ENCODE measurements around the gene PRSS35. TPM values are rescaled to one million over a fixed set of nuclear protein-coding genes. Genes with fewer than 3 reads are reported as not detected.

Gene PRSS35
- total RNA-seq, 3 donors from 2014 or later = 0.14 TPM; not detected in 2

DNA sequence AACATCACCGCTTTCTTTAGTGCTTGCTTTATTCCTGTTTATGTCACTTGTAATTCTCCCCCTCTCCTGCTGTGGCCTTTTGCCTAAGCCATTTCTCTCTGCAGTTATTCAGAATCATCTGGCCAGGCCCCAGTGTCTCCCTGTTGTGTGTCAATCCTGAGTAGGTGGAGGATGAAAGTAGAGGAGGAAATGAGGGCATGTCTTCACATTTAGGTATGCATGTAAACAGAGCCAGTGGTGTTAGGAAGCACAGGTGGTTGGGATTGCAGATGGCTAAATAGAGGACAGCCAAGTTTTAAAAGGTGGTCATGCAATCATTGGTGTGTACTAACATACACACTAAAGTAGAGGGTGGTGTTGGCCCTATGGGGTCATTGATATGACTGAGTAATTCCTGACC, 5.2 kb downstream of the PRSS35 start:
- Histone ChIP-seq H3K4me3 (no peak overlapping the region), H3K36me3 (ENCODE audit: low read depth) (no peaks in the 10 kb centered on the region), H3K9me3 (no peaks in the 10 kb centered on the region), H3K4me1 (ENCODE audit: low read depth) (no peaks in the 10 kb centered on the region)
- no peak for DNase-seq
- intact Hi-C loops (cut with DNase I, micrococcal nuclease) = loop anchor here in 1 of 2 donors (10.0 kb wide), 3 partner anchors 103 to 443 kb away; no protein-coding TSS in a partner anchor
- no peak for ATAC-seq
- TF ChIP-seq, protein P1, sequence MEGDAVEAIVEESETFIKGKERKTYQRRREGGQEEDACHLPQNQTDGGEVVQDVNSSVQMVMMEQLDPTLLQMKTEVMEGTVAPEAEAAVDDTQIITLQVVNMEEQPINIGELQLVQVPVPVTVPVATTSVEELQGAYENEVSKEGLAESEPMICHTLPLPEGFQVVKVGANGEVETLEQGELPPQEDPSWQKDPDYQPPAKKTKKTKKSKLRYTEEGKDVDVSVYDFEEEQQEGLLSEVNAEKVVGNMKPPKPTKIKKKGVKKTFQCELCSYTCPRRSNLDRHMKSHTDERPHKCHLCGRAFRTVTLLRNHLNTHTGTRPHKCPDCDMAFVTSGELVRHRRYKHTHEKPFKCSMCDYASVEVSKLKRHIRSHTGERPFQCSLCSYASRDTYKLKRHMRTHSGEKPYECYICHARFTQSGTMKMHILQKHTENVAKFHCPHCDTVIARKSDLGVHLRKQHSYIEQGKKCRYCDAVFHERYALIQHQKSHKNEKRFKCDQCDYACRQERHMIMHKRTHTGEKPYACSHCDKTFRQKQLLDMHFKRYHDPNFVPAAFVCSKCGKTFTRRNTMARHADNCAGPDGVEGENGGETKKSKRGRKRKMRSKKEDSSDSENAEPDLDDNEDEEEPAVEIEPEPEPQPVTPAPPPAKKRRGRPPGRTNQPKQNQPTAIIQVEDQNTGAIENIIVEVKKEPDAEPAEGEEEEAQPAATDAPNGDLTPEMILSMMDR (IDR thresholded peaks at IDR 0.05) = no peak

DNA sequence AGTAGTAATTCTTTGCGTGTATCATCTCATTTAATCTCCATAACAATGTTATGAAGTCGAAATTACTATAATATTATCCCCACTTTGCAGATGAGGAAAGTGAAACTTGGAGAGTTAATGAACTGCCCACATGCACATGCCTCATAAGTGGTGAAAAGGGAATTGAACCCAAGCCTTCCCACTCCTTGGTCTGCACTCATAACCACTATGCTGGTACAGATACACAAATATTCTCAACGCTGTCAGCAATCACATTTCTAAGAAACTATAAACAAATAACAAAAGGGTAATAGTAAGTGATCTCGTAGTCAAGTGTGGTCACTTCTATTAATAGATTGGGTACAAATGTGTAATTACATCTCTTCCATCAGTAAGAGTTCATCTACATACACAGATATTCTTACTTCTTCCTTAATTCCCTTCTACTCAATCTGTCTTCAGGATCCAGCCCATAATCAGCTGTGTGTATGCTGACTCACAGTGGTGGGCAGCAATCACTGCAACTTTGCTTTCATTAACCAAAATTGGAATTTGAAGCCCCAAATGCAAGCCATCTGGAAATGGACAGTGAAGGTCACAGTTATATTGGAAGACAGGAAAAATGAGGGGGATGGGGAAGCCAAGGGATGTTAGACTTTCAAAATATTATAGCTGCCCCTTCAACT, 6.6 kb downstream of the PRSS35 start:
- H3K9me3 ChIP-seq = no peaks in the 10 kb centered on the region
- intact Hi-C loops (cut with DNase I, micrococcal nuclease) = loop anchor here in 1 of 2 donors (10.0 kb wide), 3 partner anchors 104 to 444 kb away; no protein-coding TSS in a partner anchor
- TF ChIP-seq, protein P1 (IDR thresholded peaks at IDR 0.05) = no peak
- no peaks in the 10 kb centered on the region for H3K4me1 ChIP-seq (ENCODE audit: low read depth)
- ATAC-seq (no peak), DNase-seq (no peak)
- H3K36me3 ChIP-seq (ENCODE audit: low read depth) = no peaks in the 10 kb centered on the region
- no peak overlapping the region for H3K4me3 ChIP-seq

DNA sequence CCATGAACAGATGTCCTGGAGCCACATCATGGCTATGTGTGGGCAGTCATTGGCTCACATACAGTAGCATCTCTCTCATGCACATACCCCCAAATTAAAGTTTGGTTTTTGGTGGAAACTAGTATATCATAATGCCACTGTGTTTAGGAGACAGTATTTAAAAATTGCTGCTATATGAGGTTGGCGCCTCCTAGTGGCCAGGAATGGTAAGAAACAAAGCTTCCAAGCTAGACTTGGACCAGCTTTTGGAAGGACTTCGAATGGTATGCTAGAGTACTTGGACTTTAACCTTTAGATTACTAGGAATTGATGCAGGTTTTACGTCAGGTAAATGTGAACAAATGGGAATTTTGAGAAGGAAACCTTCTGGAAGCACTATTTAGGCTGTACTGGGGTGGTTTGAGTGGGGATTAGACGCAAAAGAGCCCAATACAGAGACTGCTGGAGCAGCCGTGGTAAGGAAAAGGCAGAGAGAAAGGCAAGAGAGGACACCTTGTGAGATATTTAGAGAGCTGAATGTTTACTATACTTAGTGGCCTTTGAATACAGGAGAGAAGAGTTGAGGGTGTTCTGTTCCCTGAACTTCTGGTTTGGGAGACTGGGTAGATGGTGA, 23.8 kb downstream of the PRSS35 start:
- Histone ChIP-seq H3K4me3 (no peak overlapping the region), H3K4me1 (ENCODE audit: low read depth) (no peaks in the 10 kb centered on the region), H3K9me3 (no peaks in the 10 kb centered on the region), H3K36me3 (ENCODE audit: low read depth) (no peaks in the 10 kb centered on the region)
- TF ChIP-seq, protein P1 (IDR thresholded peaks at IDR 0.05) = peak; percentile 50
- intact Hi-C loops (cut with DNase I, micrococcal nuclease) = no loop called here
- ATAC-seq (peak; percentile 64), DNase-seq (peak in 1 of 3 donors; percentile 78)

DNA sequence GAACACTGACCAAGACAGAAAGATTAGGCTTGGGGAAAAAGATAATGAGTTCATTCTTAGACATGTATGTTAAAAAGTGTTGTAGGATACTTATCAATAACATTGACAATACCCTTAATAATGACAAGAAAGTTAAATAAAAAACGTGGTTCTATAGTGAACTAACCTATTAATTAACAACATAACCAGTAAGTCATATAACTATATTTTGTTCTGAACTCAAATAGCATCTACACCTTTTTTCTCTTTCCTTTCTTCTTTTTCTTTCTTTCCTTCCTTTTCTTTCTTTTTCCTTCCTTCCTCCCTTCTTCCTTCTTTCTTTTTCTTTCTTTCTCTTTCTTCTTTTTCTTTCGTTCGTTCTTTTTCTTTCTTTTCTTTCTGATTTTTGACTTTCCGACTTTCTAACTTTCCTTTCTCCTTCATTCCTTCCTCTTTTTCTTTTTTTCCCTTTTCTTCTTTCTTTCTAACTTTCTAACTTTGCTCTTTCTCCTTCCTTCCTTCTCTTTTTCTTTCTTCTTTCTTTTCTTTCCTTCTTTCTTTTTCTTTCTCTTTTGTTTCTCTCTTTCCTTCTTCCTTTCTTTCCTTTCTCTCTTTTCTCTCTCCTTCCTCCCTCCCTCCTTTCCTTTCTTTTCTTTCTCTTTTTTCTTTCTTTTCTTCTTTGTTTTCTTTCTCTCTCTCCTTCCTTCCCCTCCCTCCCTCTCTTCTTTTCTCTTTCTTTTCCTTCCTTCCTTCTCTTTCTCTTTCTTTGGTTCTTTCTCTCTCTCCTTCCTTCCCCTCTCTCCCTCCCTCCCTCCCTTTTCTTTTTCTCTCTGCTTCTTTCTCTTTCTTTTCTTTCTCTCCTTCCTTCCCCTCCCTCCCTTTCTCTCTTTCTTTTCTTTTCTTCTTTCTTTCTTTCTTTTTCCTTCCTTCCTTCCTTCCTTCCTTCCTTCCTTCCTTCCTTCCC, 24.6 kb downstream of the PRSS35 start:
- Histone ChIP-seq H3K9me3 (no peaks in the 10 kb centered on the region), H3K4me3 (no peak overlapping the region), H3K4me1 (ENCODE audit: low read depth) (no peaks in the 10 kb centered on the region), H3K36me3 (ENCODE audit: low read depth) (no peaks in the 10 kb centered on the region)
- TF ChIP-seq, protein P1 (IDR thresholded peaks at IDR 0.05) = no peak
- intact Hi-C loops (cut with DNase I, micrococcal nuclease) = no loop called here
- no peak for ATAC-seq
- no peak for DNase-seq

DNA sequence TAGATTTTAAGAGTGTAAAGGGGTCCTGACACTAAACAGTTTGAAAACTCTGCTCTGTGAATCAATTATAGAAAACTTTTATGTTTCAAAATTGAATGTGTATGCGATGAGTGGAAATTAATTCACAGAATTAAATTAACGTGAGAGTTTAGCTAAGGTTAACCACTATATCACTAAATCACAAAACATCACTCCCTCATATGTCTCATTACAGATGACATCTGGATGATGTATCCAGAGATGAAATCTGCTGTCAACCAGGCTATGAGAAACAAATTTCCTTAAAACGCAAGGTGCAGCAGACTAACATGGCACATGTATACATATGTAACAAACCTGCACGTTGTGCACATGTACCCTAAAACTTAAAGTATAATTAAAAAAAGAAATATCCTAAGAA, 27.3 kb downstream of the PRSS35 start:
- Histone ChIP-seq H3K4me3 (no peak overlapping the region), H3K4me1 (ENCODE audit: low read depth) (no peaks in the 10 kb centered on the region), H3K9me3 (no peaks in the 10 kb centered on the region), H3K36me3 (ENCODE audit: low read depth) (no peaks in the 10 kb centered on the region)
- TF ChIP-seq, protein P1 (IDR thresholded peaks at IDR 0.05) = no peak
- ATAC-seq (no peak), DNase-seq (no peak)
- intact Hi-C loops (cut with DNase I, micrococcal nuclease) = no loop called here

All from mucosa of descending colon (tissue), 3 donors.